ENCODE data around the gene PECR.

Gene PECR

DNA sequence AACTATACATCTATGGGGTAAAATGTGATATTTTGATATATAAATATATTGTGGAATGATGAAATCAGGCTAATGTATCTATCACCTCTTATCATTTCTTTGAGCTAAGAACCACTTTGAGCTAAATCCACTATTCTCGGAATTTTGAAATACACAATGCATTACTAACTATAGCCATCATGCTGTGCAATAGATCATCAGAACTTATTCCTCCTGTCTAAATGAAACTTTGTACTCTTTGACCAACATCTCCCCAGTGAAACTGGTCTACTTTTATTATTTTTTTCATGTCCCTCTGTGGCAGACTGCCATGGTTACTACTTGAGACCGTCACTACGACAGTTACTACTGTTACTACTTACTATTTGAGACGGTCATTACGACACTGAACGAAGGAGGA is 11.4 kb downstream of the PECR start:
- no peak overlapping the region for H3K4me3 ChIP-seq (ENCODE audit: low read depth in 1 of 2, low read length in 1 of 2)
- H3K27me3 ChIP-seq: no peaks in the 10 kb centered on the region
- peaks cover 25% of the 10 kb centered on the region for H3K36me3 ChIP-seq
- no peaks in the 10 kb centered on the region for H3K9me3 ChIP-seq
- peaks cover 12 to 15% of the 10 kb centered on the region in 2 experiments for H3K4me1 ChIP-seq (ENCODE audit: control insufficient read depth in 1 of 2, insufficient read depth in 1 of 2, low read depth in 1 of 2, low read length in 1 of 2)
- TF ChIP-seq, protein P1, sequence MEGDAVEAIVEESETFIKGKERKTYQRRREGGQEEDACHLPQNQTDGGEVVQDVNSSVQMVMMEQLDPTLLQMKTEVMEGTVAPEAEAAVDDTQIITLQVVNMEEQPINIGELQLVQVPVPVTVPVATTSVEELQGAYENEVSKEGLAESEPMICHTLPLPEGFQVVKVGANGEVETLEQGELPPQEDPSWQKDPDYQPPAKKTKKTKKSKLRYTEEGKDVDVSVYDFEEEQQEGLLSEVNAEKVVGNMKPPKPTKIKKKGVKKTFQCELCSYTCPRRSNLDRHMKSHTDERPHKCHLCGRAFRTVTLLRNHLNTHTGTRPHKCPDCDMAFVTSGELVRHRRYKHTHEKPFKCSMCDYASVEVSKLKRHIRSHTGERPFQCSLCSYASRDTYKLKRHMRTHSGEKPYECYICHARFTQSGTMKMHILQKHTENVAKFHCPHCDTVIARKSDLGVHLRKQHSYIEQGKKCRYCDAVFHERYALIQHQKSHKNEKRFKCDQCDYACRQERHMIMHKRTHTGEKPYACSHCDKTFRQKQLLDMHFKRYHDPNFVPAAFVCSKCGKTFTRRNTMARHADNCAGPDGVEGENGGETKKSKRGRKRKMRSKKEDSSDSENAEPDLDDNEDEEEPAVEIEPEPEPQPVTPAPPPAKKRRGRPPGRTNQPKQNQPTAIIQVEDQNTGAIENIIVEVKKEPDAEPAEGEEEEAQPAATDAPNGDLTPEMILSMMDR (IDR thresholded peaks at IDR 0.05): no peak
- no peak overlapping the region for H3K27ac ChIP-seq

DNA sequence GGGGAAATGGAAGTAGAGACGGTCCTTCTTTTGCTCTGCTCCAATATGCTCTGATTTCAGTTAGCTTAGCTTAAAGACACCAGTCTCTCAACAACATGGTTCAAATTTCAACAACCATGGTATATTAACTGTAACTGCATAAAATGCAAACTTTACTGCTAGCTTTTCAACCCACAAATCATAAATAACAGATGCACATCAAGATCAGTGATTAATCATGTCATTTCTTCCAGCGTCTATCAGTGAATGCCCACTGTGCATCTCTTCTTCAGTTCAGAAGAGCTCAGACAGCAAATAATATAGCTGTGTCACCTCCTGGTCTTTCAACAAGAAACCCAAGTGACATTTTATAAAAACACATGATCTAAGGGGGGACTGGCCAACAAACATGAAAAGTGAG is 12.6 kb downstream of the PECR start:
- Histone ChIP-seq H3K27ac (no peak overlapping the region), H3K9me3 (no peaks in the 10 kb centered on the region), H3K4me3 (ENCODE audit: low read depth in 1 of 2, low read length in 1 of 2) (no peak overlapping the region), H3K27me3 (no peaks in the 10 kb centered on the region), H3K36me3 (peaks cover 37% of the 10 kb centered on the region), H3K4me1 (ENCODE audit: control insufficient read depth in 1 of 2, insufficient read depth in 1 of 2, low read depth in 1 of 2, low read length in 1 of 2) (peaks cover 5 to 7% of the 10 kb centered on the region in 2 experiments)
- TF ChIP-seq, protein P1 (IDR thresholded peaks at IDR 0.05): no peak

DNA sequence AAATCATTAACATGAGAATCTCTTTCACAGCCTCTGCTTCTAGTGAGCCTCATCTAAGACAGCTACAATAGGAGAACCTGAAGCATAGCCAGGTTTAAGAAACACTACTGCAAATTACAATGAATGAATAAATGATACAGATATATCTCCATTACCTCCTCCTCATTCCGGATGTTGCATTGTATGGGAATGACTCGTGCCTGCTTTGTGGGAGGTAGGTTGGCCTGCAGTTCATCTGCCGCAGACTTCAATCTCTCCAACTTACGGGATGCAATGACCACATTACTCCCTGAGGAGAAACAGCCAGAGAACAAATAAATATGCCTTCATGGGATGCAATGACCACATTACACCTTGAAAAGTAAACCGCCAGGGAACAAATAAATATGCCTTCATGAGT is 15.4 kb downstream of the PECR start:
- Histone ChIP-seq H3K36me3 (peaks cover 51% of the 10 kb centered on the region), H3K27ac (no peak overlapping the region), H3K27me3 (no peaks in the 10 kb centered on the region), H3K4me1 (ENCODE audit: control insufficient read depth in 1 of 2, insufficient read depth in 1 of 2, low read depth in 1 of 2, low read length in 1 of 2) (no peaks in the 10 kb centered on the region), H3K9me3 (no peaks in the 10 kb centered on the region), H3K4me3 (ENCODE audit: low read depth in 1 of 2, low read length in 1 of 2) (no peak overlapping the region)
- TF ChIP-seq, protein P1 (IDR thresholded peaks at IDR 0.05): no peak

DNA sequence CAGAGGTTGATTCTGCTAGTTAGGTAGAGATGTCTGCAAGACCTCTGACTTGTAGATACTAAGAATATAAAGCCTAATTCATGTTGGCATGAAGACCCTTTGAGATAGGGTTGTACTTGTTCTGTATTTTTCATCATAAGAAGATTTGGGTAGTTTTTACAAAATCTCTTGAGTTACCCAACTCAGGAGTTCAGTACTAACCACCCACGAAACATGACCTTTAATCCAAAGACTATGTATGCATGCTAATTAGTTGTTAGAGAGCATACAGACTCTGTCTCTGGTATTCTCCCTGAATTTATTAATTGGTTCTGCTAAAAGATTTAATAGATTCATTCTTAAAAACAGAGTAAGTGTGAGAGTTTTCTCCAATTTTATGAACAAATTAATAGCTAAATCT is 16.9 kb downstream of the PECR start:
- Histone ChIP-seq H3K4me3 (ENCODE audit: low read depth in 1 of 2, low read length in 1 of 2) (no peak overlapping the region), H3K9me3 (no peaks in the 10 kb centered on the region), H3K27ac (no peak overlapping the region), H3K36me3 (peaks cover 58% of the 10 kb centered on the region), H3K4me1 (ENCODE audit: control insufficient read depth in 1 of 2, insufficient read depth in 1 of 2, low read depth in 1 of 2, low read length in 1 of 2) (no peaks in the 10 kb centered on the region), H3K27me3 (no peaks in the 10 kb centered on the region)
- TF ChIP-seq, protein P1 (IDR thresholded peaks at IDR 0.05): no peak

DNA sequence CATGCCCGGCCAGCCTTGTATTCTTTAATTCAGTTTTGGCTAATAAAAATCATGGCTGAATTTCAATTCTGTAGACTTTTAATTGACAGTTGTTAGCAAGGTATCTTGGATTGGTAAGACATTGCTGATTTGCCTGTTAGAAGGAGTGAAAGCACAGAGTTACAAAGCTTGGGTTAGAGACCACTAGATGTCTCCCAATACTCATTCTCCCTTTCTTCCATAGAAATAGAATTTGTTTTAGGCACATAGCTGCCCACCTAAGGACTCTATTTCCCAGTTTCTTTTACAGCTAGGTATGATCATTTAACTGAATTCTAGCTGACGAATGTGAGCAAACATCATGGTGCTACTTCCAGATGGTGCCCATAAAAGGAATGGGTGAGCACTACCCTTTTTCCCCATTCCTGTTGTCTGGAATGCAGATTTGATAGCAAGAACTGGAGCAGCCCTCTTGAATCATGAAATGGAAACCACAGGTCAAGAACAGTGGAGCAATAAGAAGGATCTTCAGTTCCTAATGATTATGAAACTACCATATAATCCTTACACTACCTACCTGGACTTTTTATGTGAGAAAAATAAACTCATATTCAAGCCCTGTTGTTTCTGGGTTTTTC is 17.5 kb downstream of the PECR start:
- no peaks in the 10 kb centered on the region for H3K27me3 ChIP-seq
- TF ChIP-seq, protein P1 (IDR thresholded peaks at IDR 0.05): no peak
- no peaks in the 10 kb centered on the region for H3K4me1 ChIP-seq (ENCODE audit: control insufficient read depth in 1 of 2, insufficient read depth in 1 of 2, low read depth in 1 of 2, low read length in 1 of 2)
- no peaks in the 10 kb centered on the region for H3K9me3 ChIP-seq
- no peak overlapping the region for H3K27ac ChIP-seq
- H3K36me3 ChIP-seq: peaks cover 63% of the 10 kb centered on the region
- H3K4me3 ChIP-seq (ENCODE audit: low read depth in 1 of 2, low read length in 1 of 2): no peak overlapping the region

All from neutrophil (primary cell).